MM.1S (cell line): Measurements from ENCODE around the gene FGF8.

Source experiments
- CTCF ChIP-seq: fragments of 300-600 bp; sonication (generic); IDR thresholded peaks from 2 replicates; pipeline ENCODE4 v1.5.1; 2016; ENCODE audit warnings: antibody characterized with exemption, low read length, mixed read lengths
- EZH2 ChIP-seq: fragments of 300-600 bp; sonication (generic); optimal IDR thresholded peaks from 2 replicates; pipeline ENCODE3; 2017; ENCODE audit warnings: low read depth, mild to moderate bottlenecking, antibody characterized with exemption, low read length, mixed read lengths
- EZH2phosphoT487 ChIP-seq: fragments of 300-600 bp; sonication (generic); IDR thresholded peaks from 2 replicates; pipeline ENCODE4 v1.6.1; 2018; ENCODE audit warnings: antibody characterized with exemption, low read length

- TF ChIP-seq CTCF = no peak
- no peak for TF ChIP-seq EZH2
- TF ChIP-seq EZH2phosphoT487 = no peak
These were observed 8.9 kb downstream of the FGF8 start for GRCh38 chr10:101766753-101767599.
